ENCODE data around the gene ANAPC1.
"Not testable (repeated sequence)": the region's sequence is repeated elsewhere in the genome, so short reads cannot be mapped to it uniquely, and the experiment has no call there.

ANAPC1 gene

GRCh38 chr2:111883661-111884591 is at the start of gene ANAPC1:
TSS of gene ANAPC1 (minus strand) at chr2:111884193. CDS start at chr2:111880825, 3,368 bp downstream.
- peak; percentile 11 to 85 (median 75) for DNase-seq

GRCh38 chr2:111932841-111933291 is 48.9 kb upstream of the ANAPC1 start:
- no peak for DNase-seq

- no peak for DNase-seq
Measured at GRCh38 chr2:111930875-111931274, 46.9 kb upstream of the ANAPC1 start.

DNA sequence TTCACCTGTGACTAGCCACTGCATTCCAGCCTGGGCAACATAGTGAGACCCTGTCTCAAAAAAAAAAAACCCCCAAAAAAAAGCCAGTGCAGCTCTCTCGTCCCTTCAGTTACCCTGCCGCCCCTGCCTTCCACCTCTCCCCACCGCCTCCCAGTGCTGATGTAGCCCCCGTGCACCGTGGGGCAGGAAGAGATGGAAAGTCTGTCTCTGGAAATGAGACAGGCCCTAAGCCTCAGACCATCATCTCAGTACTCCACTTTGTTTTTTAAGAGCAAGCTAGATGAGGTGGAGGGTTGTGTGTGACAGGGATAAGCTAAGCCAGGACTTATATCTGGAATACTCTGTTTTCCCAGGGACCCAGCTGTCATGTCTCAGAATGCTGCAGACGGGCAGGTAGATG is 46.4 kb upstream of the ANAPC1 start:
- no peak for DNase-seq

- no peak for DNase-seq
Measured at GRCh38 chr2:111927723-111928122, 43.7 kb upstream of the ANAPC1 start.

GRCh38 chr2:111924617-111925107 is 40.7 kb upstream of the ANAPC1 start:
- no peak for DNase-seq

GRCh38 chr2:111923276-111923804 is 39.3 kb upstream of the ANAPC1 start:
- DNase-seq, result no peak

- DNase-seq, result peak in 9 of 14 donors; percentile 16 to 74 (median 30)
Measured at GRCh38 chr2:111919794-111920608, 36.0 kb upstream of the ANAPC1 start.

- DNase-seq, result no peak
Measured at GRCh38 chr2:111919365-111919764, 35.4 kb upstream of the ANAPC1 start.

- DNase-seq, result no peak
Measured at GRCh38 chr2:111918383-111918806, 34.4 kb upstream of the ANAPC1 start.

DNA sequence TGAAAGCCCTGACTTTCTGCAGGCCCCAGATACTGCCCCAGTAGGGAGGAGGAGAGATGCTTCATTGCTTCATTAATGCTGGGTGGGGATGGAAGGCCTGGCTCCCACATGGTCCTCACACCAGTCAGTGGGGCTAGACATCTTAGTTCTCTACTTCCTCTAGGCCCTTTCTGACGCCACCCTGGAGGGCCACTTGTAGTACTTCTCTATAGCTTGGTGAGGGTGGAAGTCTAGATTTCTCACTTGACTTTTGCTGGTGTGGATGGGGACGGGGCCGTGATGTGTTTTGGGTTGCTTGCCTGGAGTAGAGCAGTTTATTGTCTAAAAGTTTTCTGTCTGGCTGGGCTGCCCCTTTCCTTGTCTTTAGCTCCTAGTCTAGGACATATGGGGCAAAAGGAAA is 33.1 kb upstream of the ANAPC1 start:
- DNase-seq, result no peak

DNA sequence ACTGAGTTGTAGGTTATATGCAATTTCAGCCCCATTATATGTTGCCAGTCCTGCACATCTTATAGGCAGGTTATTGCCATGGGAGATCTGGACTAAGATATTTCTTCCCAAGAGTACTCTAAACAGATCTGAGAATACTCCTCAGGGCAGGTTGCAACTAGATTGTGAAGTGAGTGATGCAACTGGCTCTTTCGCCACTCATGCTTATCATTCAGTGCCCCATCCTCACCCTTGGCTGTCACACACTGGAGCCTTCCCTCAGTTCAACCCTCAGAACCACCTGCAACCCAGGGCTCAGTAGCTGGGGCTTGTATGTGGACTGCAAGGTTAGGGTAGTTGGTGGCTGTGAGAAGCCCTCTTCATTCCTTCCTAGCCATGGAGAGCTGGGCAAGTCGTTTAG is 28.6 kb upstream of the ANAPC1 start:
- no peak for DNase-seq

- not testable (repeated sequence) for DNase-seq
Measured at GRCh38 chr2:111911295-111911977, 27.4 kb upstream of the ANAPC1 start.

DNA sequence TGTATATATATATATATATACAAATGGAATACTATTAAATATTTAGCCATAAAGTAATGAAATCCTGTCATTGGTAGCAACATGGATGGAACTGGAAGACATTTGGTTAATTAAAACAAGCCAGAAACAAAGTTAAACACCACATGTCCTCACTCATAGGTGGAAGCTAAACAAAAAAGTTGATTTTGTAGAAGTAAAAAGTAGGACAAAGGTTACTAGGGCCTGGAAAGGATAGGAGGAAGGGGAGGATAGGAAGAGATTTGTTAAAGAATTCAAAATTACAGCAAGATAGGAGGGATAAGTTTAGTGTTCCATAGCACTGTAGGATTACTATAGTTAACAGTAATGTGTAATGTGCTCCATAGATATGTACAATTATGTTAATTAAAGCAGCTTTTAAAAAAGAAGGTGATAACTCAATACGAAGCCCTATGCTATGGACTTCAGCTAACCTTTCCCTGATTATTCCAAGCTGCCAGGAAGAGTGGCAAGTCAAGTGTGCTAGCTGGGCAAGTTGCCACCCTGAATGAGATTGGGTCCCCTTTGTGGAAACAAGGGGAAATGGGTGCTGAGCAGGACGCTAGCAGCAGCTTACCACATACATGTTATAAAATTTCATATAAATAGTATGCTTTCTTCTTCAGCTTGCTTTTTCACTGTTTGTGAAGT is 26.8 kb upstream of the ANAPC1 start:
- no peak for DNase-seq

GRCh38 chr2:111909997-111910396 is 26.0 kb upstream of the ANAPC1 start:
- not testable (repeated sequence) for DNase-seq

- DNase-seq, result no peak
Measured at GRCh38 chr2:111909079-111909478, 25.1 kb upstream of the ANAPC1 start.

DNA sequence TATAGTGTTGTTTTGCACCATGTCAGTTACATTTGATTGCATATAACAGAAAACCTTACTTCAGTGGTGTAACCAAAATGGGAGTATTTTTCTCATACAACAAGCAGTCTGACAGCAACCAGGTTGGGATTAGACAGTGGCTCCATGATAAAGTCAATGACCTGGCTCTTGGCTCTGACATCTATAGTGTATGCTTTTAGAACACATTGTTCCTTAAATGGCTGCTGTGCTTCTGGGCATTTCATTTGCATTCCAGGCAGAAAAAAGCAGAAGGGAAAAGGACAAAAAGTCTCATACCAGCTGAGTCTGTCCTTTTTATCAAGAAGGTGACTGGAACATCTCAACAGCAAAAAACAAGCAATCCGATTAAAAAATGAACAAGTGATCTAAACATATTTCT is 24.6 kb upstream of the ANAPC1 start:
- no peak for DNase-seq

GRCh38 chr2:111905990-111906735 is 22.2 kb upstream of the ANAPC1 start:
- peak in 2 of 14 donors; percentile 20 to 35 for DNase-seq

DNA sequence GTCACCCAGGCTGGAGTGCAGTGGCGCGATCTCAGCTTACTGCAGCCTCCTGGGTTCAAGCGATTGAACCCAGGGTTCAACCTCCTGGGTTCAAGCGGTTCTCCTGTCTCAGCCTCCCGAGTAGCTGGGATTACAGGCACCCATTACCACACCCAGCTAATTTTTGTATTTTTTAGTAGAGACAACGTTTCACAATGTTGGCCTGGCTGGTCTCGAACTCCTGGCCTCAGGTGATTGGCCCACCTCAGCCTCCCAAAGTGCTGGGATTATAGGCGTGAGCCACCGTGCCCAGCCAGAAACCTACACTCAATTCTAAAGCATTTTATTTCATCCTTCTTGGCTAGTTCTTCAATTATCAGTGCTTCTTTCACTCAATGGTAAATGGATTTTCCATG is 21.5 kb upstream of the ANAPC1 start:
- not testable (repeated sequence) for DNase-seq

DNA sequence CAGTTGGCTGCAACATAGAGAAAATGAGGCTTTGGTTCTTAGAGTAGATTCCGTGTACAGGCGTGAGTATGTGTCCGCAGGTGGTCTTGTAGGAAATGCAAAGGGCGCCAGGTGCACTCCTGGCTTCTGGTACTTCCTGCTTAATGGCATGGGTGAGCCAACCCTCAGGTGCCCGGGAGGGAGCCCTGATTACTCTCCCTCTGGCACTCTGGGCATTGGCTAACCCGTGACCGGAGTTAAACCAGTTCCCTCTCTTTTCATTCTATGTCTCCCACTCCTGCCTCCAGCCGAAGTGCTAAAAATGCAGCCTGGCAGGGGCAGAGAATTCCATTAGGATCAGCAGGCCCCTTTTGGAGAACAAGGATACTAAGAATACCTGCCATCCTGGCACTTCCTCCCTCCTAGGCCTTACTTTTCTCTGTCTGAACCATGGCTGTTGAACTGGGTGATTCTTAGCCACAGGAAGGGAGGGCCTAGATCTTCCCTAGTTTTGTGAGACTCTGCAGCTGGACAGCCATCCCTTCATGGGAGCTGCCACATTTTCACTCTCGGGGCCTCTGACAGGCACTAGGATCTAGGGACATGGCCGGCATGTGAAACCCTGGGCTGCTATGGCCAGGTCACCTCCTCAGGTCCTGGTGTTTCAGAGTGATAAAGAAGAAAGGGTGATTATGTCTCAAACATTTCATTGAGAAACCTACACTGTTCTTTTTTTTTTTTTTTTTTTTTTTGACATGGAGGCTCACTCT is 20.9 kb upstream of the ANAPC1 start:
- DNase-seq, result no peak

Data from C1 segment of cervical spinal cord (tissue), 14 donors.